ENCODE measurements around the gene SLC9B2.

Gene SLC9B2

DNA sequence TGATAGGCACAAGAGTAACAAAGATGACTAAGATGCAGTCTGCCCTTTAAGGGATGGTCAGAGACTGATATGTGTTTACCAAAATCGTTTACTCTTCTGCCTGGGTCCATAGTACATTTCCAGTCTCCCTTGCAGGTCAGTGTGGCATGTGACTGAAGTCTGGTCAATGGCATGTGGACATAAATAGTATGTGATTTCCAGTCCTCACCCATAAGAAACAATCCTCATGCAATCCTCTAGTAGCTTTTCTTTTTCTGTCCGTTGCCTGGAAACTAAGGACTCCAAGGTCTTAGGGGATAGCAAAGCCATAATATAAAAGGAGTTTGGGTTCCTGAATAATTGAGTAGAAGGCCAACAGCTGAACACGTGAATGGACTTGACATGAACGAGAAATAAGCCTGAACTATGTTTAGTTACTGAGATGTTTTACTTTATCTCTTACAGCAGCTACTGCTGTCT, 1.1 kb downstream of the SLC9B2 start:
- peak; percentile 1 for DNase-seq

DNA sequence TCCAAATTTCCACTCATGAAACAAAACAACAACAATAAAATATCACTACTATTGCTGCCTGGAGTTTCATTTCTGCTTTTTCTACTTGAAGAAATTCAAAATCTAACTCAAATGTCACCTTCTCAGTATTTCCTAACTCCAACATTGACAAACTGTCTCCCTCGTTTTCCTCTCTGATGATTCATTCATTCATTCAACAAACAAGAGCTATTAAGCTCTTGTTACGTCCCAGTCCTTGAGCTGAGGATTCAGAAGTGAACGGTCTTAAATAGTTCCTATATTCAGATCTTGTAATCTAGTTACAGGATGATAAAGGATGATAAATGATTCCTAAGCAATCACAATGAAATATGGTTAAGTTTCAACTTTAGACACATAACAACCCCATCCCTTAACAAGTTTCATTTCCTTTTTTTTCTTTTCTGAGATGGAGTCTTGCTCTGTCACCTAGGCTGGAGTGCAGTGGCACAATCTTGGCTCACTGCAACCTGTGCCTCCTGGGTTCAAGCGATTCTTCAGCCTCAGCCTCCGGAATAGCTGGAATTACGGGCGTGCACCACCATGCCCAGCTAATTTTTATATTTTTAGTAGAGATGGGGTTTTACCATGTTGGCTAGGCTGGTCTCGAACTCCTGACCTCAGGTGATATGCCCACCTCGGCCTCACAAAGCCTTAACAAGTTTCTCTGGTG, 1.7 kb downstream of the SLC9B2 start:
- no peak for DNase-seq

DNA sequence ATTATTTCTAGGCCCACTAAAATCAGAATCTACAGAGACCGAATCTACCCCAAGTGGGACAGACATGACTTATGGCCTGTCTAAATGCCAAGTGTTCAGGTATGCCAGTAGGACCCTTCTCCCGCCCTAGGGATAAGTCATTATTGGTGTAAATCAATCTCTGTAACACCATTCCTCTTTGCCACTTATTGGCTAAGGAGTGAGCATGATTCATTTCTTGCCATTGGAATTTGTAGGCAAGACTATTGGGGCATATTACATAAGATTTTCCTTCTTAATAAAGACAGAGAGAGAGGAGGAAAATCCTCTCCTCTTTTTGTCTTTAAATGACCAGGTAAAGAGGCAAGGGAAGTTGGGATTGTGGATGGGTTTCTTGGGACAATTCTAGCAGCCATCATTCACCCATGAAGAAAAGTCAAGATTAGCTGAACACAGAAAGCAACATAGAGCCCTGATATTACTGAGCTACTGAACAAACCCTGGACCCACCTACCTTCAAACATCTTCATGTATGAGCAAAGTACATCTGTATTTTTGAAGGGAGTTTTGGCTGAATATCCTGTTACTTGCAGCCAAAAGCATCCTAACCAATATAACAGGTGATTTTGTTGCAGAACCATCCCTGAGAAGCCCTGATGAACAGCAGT, 2.6 kb downstream of the SLC9B2 start:
- DNase-seq = no peak

DNA sequence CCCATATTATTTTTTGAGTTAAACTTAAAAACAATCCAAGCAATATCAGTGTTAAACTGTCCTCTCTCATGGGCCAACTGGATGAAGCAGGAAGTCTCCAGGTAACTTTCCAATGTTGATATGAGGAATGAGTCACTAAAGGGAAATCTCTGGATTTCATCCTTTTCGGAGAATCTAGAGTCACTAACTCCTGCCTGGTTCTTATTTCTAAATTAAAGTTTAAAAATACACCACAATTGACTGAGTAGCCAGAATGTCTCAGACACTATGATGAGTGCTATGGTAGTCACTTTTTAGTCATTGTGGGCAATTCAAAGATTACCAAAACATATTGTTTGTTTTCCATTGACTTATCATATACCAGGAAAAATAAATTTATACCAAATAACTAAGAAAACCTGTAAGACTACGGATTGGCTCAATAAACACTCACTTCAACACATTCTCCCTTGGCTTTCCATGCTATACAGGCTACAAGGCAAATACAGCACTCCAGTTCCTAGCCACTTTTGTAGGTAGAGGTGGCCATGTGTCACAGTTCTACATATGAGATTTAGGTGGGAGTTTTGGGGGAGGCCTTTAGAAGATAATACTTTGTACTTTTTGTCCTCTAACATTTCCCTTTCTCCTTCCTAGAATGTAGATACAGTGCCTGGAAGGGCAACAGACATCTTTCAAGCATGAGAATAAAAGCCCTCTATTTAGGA, 8.6 kb downstream of the SLC9B2 start:
- no peak for DNase-seq

DNA sequence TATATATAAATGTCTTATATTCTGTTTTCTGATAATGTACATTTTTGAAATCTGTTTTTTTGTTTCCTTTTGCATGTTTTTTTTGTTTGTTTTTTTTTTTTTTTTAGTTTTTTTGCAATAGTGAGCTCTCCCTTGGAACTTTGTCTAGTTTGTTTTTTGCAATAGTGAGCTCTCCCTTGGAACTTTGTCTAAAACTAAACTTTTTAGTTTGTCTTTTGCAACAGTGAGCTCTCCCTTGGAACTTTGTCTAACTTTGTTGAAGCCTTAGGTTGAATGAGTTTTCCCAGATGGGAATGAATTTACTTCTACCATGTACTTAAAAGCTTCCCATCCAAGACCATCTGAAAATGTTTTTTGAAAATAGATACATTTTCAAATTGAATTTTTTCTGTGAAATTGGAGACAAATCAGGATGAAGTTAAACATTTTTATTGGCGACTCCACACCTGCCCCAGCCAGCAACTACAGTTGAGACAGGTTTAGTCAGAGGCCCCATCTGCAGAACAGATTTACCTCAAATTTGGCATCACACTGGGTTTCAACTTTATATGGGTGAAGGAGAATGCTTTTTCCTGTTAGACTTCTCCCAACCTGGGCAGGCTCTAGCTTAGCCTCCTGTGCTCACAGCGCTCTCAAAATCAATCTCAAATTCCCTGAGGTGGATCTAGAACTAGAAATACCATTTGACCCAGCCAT, 16.0 kb downstream of the SLC9B2 start:
- DNase-seq = no peak

DNA sequence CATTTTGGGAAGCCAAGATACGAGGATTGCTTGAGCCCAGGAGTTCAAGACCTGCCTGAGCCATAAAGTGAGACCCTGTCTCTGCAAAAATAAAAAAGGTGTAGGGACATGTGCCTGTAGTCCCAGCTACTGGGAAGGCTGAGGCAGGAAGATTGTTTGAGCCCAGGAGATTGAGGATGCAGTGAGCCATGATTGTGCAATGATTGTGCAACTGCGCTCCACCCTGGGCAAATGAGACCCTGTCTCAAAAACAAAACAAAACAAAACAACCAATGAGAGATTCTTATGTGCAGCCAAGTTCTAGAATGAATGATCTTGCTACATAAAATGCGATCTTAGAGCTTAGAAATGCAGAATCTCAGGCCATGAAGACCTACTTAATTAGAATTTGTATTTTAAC, 22.5 kb downstream of the SLC9B2 start:
- no peak for DNase-seq

DNA sequence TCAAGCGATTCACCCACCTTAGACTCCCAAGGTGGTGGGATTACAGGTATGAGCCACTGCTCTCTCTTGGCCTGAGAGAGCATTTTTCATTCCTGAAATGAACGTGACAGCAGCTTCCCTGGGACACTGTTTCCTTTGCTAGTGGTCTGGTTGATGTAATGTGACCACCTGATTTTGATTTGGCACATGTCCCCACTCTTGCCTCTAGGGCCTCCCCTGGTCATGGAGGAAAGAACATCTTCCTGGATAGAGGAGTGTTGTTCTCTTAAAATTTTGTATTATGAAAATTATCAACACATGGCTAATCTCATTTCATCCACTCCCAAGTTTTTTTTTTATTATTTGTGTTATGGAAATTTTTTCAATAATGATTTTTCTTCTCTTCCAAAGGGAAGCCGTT, 23.8 kb downstream of the SLC9B2 start:
- DNase-seq = no peak

DNA sequence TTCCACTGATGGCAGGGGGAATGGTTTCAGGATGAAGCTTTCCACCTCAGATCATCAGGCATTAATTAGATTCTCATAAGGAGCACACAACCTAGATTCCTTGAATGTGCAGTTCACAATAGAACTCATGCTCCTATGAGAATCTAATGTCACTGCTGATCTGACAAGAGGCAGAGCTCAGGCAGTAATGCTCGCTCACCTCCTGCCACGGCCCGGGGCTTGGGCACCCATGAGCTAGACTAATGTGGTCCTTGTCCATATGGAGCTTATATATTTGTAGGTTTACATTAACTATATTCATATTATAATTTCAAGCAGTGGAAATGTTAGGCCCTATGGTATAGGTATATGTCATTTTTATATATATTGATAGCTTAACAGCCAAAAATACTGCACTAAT, 24.4 kb downstream of the SLC9B2 start:
- no peak for DNase-seq

DNA sequence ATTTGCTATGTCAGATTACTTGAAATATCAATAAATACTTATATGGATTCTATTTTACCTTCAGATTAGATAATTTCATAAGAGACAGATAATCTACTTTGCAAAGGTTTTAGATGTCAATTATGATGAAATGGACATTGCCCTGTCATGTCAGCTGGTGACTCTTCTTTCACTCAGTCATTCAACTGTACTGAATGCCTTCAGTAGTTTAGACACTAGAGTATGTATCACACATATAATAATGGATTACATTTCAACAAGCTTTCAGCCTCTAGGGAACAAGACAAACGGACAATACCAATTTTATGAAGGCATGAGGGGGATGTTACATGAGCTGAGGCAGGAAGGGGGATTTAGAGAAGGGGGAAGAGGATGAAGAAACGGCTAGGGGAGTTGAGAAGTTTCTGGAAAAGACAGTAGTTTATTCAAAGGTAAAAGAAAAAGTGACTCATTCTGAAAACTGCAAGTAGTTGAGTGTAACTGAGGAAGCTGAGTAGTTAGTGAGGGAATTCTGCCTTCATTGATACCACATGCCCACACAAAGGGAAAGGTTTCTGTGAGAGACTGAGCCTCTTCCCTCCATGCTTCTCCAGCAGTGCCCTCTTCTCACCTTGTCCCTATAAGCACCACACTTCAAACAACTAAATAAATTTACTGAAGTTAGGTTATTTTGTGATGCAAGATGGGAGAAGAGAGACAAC, 25.7 kb downstream of the SLC9B2 start:
- no peak for DNase-seq

DNA sequence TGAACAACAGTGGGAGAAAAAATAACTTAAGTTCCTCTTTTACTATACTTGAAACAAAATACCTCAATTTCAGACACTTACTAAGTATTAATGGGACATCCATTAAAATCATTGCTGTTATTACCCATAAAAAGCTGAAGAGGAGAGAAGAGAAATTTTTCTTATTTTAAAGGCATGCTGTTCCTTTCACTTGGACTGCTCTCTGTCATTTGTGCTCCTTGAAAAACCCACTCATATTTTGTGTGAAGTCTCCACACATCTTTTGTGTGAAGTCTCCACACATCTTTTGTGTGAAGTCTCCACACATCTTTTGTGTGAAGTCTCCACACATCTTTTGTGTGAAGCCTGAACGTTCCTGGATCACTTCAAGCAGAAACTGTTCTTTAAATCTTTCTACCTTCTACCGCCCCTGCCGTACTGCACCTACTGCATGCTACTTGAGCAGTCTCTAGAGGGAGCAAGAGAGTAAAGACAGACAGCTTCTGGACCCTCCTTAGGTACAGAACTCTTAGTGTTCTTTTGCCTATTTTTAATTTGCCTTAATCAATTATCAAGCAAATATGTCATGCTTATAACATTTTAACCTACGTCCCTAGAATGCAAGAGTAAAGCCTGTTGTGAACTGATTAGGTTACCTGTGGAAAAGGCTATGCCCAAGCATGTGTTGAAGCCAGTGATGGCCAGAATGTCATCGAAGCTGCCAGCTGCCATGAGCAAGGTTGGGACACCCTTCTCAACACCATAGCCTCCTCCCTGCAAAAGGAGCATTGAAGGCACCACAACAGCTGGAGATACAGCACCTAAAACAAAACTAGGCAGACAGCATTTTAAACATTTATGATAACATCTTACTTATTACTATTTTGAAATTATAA, 29.9 kb downstream of the SLC9B2 start:
- DNase-seq = no peak

DNA sequence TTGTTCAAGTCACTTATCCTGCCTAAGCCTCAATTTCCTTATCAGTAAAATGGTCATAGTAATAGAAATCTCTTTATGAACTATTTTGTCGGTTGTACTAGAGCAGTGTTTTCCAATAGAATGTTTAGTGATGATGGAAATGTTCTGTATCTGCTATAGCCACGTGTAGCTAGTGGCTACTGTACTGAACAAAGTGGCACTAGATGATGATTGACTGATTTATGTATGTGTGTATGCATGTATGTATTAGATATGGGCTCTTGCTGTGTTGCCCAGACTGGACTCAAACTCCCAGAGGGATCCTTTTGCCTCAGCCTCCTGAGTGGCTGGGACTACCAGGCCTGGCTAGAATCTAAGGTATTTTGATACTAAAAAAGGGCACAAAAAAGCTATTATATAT, 32.4 kb downstream of the SLC9B2 start:
- no peak for DNase-seq

DNA sequence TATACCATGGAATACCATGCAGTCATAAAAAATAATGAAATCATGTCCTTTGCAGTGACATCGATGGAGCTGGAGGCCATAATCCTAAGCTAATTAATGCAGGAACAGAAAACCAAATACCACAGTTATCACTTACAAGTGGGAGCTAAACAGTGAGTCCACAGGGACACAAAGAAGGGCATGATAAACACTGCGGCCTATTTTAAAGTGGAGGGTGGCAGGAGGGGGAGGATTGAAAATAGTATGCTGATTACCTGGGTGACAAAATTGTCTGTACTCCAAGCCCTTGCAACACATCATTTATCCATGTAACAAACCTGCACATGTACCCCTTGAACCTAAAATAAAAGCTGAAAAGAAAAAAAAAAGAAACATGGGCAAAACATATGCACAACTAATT, 40.4 kb downstream of the SLC9B2 start:
- no peak for DNase-seq

DNA sequence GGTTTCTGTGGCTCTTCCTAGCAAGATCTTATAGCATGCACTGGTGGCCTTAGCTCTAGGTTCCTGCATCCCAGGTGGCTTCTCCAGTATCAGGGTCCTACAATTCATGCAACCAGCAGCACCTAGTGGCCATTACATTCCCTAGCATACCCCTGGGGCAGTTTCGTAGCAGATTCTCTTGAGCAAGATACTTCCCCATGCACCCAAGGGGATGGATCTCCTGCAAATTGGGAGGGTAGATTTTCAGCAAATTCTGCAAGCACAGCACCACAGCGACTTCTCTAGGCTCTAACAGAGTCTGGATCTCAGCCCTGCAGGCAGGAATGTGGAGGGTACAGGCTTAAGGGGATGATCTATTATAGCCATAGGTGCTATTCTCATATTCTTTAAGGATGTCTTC, 44.0 kb downstream of the SLC9B2 start:
- DNase-seq = no peak

DNA sequence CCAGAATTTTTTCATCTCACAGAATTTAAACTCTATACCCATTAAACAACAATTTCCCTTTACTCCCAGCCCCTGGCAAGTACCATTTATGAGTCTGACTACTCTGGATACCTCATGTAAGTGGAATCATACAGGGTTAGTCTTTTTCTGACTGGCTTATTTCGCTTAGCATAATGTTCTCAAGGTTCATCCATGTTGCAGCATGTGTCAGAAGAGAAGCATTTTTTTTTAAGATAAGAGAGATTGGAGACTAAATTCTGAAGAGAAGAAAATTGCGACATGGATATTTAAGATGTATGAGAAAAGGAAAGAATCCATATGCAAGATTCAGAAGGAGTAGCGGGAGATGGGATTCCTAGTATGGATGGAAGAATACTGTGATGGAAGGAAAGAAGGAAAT, 45.8 kb downstream of the SLC9B2 start:
- no peak for DNase-seq

DNA sequence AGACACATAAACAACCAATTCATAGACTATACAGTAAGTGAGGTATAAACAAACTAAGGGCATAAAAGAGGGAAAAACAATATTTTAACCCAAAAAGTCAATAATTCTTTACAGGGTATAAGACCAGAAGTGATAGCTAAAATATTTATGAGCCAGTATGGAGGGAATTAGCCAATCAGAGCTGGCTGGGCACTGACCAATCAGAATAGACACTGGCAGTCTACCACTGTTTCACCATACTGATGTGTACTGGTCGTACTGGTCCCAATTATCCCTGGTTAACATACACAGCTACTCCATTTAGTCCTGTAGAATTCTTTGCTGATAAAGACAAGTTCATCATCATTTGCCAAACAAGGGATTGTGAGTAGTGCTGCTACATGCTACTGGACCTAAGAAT, 47.3 kb downstream of the SLC9B2 start:
- no peak for DNase-seq

DNA sequence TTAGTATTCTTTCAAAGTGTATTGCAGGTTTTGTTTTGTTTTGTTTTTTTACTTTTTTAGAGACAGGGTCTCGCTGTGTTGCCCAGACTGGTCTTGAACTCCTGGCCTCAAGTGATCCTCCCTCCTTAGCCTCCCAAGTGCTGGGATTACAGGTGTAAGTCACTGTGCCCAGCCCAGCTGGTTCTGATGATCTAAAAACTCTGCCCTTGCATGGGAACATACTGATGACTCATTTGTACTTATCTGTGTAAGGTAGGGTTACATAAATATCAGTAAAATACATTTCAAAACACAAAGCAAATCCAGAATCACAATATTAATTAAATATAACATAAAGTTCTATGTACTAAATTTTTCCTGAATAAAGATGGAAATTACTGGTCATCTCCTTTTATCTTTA, 49.7 kb downstream of the SLC9B2 start:
- DNase-seq = no peak

DNA sequence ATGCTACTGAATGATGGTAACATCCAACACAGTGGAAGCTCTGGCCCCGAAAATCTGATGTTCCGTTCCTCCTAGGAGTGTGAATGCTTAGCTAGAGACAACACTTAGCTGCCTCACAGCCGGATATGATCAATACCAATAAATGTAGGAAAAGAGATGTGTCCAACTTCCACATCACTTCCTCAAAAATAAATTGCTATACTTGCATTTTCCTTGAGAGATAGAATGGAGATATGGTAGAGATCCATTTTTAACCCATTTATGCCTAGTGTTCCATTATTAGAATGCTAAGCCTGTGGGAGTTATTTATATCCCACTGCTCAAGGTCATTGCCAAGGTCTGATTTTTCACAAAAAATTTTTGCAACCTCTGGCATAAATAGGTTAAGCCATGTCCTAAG, 51.6 kb downstream of the SLC9B2 start:
- DNase-seq = no peak

DNA sequence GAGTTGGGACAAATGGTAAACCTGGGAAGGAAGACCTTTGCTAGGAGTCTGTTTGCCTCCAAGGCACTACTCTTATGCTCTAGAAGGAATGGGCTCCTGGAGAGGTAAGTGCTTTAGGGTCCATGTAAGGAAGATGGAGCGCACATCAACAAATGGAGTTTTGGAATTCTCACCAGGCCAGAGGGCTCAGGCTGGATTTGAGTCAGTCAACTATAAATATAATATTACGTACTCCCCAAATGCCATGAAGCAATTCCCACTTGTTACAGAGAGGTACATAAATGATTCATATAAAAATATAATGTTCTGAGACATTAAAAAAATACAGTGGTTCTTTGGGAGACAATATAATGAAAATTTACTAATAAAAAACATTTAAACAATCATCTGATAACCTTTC, 55.4 kb downstream of the SLC9B2 start:
- no peak for DNase-seq

DNA sequence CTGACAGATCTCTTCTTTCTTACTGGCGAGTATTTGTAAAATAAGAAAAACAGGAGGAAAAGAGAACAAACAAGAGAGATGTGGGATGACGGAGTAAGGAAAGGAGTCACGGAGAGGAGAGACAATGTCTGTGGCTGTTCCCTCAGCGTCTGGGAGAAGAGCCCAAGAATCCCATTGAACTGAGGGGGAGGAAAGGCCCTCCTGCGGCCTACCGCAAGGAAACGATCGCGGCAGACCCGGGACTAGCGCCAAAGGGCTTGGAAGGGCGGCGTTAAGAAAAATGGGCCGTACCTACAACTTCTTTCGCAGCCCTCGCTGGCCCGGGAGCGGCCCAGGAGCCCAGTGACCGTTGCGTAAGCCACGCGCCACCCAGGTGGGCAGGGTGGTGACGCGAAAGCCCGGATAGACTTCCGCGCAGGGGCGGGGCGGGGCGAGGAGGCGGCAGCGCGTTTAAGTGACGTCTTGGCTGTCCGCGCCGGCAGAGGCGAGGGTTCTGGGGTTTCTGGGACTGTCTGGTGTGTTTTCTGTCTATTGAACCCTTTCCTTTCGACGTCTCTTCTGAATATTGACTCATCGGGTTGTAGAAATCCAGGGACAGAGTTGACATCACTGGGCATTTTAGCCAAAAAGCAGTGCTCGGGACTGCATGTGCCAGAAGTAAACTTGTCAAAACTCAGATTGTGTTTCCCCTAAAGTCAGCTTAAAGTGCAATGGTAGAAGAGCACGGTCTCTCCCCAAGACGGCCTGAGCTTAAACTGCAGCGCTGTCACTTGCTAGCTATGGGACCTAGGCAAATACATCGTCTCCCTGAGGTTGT, 57.0 kb downstream of the SLC9B2 start, which contains the start of gene SLC9B1:
TSS of gene SLC9B1 (minus strand) at position 398 of the 817 bp plus-strand sequence. CDS start 27,994 bp downstream, outside the sequence.
- peak; percentile 75 for DNase-seq

DNA sequence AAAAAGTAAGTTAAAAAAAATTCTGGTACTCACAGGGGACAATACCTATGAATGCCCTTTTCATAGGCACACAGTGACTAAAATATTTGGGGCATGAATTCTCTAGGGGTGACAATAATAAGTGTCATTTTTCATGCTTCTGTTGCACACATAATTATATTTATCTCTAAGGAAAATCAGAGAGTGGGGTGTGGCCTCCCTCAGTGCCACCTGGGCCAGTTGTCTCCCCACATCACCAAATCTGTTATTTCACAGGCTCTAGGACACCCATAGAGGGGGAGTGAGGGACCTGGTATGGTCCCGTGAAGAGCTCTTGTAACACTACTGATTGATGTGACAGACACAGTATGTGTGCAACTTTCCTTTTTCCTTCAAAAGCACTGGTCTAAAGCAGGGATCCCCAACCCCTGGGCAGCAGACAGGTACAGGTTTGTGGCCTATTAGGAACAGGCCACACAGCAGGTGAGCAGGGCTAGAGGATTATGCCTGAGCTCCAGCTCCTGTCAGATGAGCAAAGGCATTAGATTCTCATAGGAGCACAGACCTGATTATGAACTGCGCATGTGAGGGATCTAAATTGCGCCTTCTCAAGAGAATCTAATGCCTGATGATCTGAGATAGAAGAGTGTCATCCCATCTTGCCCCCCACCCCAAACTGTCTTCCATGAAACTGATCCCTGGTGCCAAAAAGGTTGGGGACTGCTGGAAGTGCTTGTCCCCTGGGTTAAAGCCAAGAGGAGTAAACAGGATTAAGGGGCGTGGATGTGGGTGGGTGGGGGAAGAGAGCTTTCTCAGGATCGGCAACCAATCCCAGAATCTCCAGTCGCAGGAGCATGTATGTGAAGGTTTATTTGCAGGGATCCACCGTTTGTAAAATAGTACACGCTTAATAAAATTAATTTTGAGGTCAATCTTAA, 57.9 kb downstream of the SLC9B2 start:
- DNase-seq = no peak
